HepG2 (cell line): ENCODE measurements around the gene PAIP1. TPM values are rescaled to one million over a fixed set of nuclear protein-coding genes. Genes with fewer than 3 reads are reported as not detected.
A peak's percentile ranks its signal among the peaks of the same experiment; 100 is the strongest.

ENCODE experiments used
- AGO2 ChIP-seq: fragments of 200-400 bp; formaldehyde crosslinking; optimal IDR thresholded peaks from 2 replicates; pipeline ENCODE3; 2017; ENCODE audit warnings: mild to moderate bottlenecking, low read depth, low read length, moderate library complexity
- ATF7-NPFF ChIP-seq: sonication (generic); formaldehyde crosslinking; IDR thresholded peaks from 2 replicates; pipeline ENCODE4 v1.8.1; 2023; ENCODE audit warnings: mild to moderate bottlenecking, low read depth, missing genetic modification reagents, moderate library complexity
- CHD2 ChIP-seq: IDR thresholded peaks from 2 replicates; pipeline ENCODE4 v1.6.1; 2011; ENCODE audit warnings: low read depth, low read length, improper control_type of control experiment
- ELF3 ChIP-seq: IDR thresholded peaks from 2 replicates; pipeline ENCODE4 v1.6.1; 2016; ENCODE audit warnings: missing genetic modification reagents, missing compliant biosample characterization
- FOXK2 ChIP-seq: fragments of 450-650 bp; IDR thresholded peaks from 2 replicates; pipeline ENCODE4 v1.6.1; 2016
- GABPA ChIP-seq, 2 experiments: IDR thresholded peaks; 2 replicates each; pipeline ENCODE4 v1.6.1; 2011 to 2016; ENCODE audit warnings: low read depth in 2 of 2, low read length in 1 of 2, missing biosample characterization in 1 of 2, missing genetic modification characterization in 1 of 2
- KLF16 ChIP-seq, 2 experiments: sonication (generic) in 1 of 2; formaldehyde crosslinking in 1 of 2; IDR thresholded peaks; 2 replicates each; pipeline versions ENCODE4 v1.6.1 to v1.8.0; 2016 to 2023; ENCODE audit warnings: missing genetic modification reagents in 2 of 2, missing compliant biosample characterization in 1 of 2
- NFKB2 ChIP-seq: sonication (generic); formaldehyde crosslinking; IDR thresholded peaks from 2 replicates; pipeline ENCODE4 v1.4.0; 2020; ENCODE audit warnings: missing genetic modification reagents, borderline replicate concordance
- RFXAP ChIP-seq: sonication (generic); formaldehyde crosslinking; IDR thresholded peaks from 2 replicates; pipeline ENCODE4 v1.4.0; 2020; ENCODE audit warnings: missing genetic modification reagents, borderline replicate concordance
- RNF2 ChIP-seq: fragments of 450-650 bp; conservative IDR thresholded peaks from 2 replicates; pipeline ENCODE4 v1.6.1; 2016; ENCODE audit warnings: low read depth
- SCMH1 ChIP-seq: sonication (generic); formaldehyde crosslinking; IDR thresholded peaks from 2 replicates; pipeline ENCODE4 v1.9.0; 2021; ENCODE audit warnings: missing genetic modification reagents, mild to moderate bottlenecking, borderline replicate concordance
- UBTF ChIP-seq: sonication (generic); formaldehyde crosslinking; IDR thresholded peaks from 2 replicates; pipeline ENCODE4 v1.4.0; 2020; ENCODE audit warnings: mild to moderate bottlenecking, missing genetic modification reagents
- ZFX ChIP-seq: sonication (generic); formaldehyde crosslinking; IDR thresholded peaks from 2 replicates; pipeline ENCODE4 v1.4.0; 2020; ENCODE audit warnings: mild to moderate bottlenecking, low read depth, missing genetic modification reagents, moderate library complexity
- ZFY ChIP-seq: sonication (generic); formaldehyde crosslinking; IDR thresholded peaks from 2 replicates; pipeline ENCODE4 v1.4.0; 2020; ENCODE audit warnings: missing genetic modification reagents
- ZNF12 ChIP-seq: sonication (generic); formaldehyde crosslinking; IDR thresholded peaks from 2 replicates; pipeline ENCODE4 v1.5.0; 2020; ENCODE audit warnings: missing genetic modification reagents
- ZNF224 ChIP-seq: sonication (generic); formaldehyde crosslinking; IDR thresholded peaks from 2 replicates; pipeline ENCODE4 v1.5.0; 2020; ENCODE audit warnings: mild to moderate bottlenecking, missing genetic modification reagents
- ZNF614 ChIP-seq: IDR thresholded peaks from 2 replicates; pipeline ENCODE4 v1.6.1; 2018; ENCODE audit warnings: missing biosample characterization, missing genetic modification reagents, inconsistent platforms, borderline replicate concordance
- ZNF678 ChIP-seq: sonication (generic); formaldehyde crosslinking; IDR thresholded peaks from 2 replicates; pipeline ENCODE4 v1.4.0; 2020; ENCODE audit warnings: mild to moderate bottlenecking, missing genetic modification reagents
- ZNF704 ChIP-seq: sonication (generic); formaldehyde crosslinking; IDR thresholded peaks from 2 replicates; pipeline ENCODE4 v1.8.1; 2023; ENCODE audit warnings: mild to moderate bottlenecking, inconsistent platforms, moderate library complexity, missing genetic modification reagents, borderline replicate concordance
- polyA plus RNA-seq, 8 experiments: library from polyadenylated mRNA; depleted of rRNA in 3 of 8; stranded (reverse) in 7 of 8; unstranded in 1 of 8; fragments of >200 nt; fragmentation: Illumina TruSeq in 4 of 8; extraction: Trizol in 4 of 8; gene quantifications; 2 replicates each; pipeline versions ENCODE4 v1.2.1 to v1.2.3, GENCODE V29; 2011 to 2016; ENCODE audit warnings: low read depth in 4 of 8, missing spikeins in 1 of 8, mixed read lengths in 1 of 8; ENCODE audit not compliant: insufficient read depth in 1 of 8
- total RNA-seq, 5 experiments: library from RNA; depleted of rRNA; stranded (reverse); fragments of >200 nt; fragmentation: Illumina TruSeq; extraction: Trizol; gene quantifications; 2 replicates each; pipeline ENCODE4 v1.2.3, GENCODE V29; 2016; ENCODE audit warnings: low read depth in 1 of 5
- TF ChIP-seq, protein P1 (sequence below): sonication (generic); formaldehyde crosslinking; IDR thresholded peaks from 2 replicates; pipeline ENCODE4 v1.4.0; 2020; ENCODE audit warnings: mild to moderate bottlenecking, low read depth, missing genetic modification reagents
- TF ChIP-seq, protein P2 (sequence below): sonication (generic); formaldehyde crosslinking; IDR thresholded peaks from 2 replicates; pipeline ENCODE4 v1.4.0; 2020; ENCODE audit warnings: missing genetic modification reagents, low read depth, mild to moderate bottlenecking, borderline replicate concordance

The PAIP1 gene
- total and polyA plus RNA-seq, 2 of the 13 experiments (the other 11 are each of a cell fraction or from before 2014, with no cell fraction given), result 96.6 to 116 TPM

- peak; percentile 98 for TF ChIP-seq GABPA (IDR thresholded peaks at IDR 0.05; ENCODE audit: low read depth, low read length)
- TF ChIP-seq GABPA (CRISPR knock-in tag; IDR thresholded peaks at IDR 0.05; ENCODE audit: low read depth), result peak; percentile 98
- TF ChIP-seq CHD2, result 0 out of 2 replicates have a peak, but pooled peaks have one; percentile 37
- TF ChIP-seq ZFX (CRISPR knock-in tag), result peak; percentile 73
- peak; percentile 70; the same call in 1 of the 2 replicates for TF ChIP-seq NFKB2 (CRISPR knock-in tag)
- 0 out of 2 replicates have a peak, but pooled peaks have one; percentile 52 for TF ChIP-seq FOXK2
- peak; percentile 93 for TF ChIP-seq ELF3
- TF ChIP-seq ATF7-NPFF (CRISPR knock-in tag), result peak; percentile 42; the same call in 1 of the 2 replicates
- no peak for TF ChIP-seq ZNF224 (CRISPR knock-in tag)
- no peak for TF ChIP-seq ZNF678 (CRISPR knock-in tag)
- peak; percentile 65; the same call in 1 of the 2 replicates for TF ChIP-seq ZFY (CRISPR knock-in tag)
- TF ChIP-seq ZNF704 (CRISPR knock-in tag), result 0 out of 2 replicates have a peak, but pooled peaks have one; percentile 49
- 0 out of 2 replicates have a peak, but pooled peaks have one; percentile 29 for TF ChIP-seq ZNF12
- TF ChIP-seq, protein P1, sequence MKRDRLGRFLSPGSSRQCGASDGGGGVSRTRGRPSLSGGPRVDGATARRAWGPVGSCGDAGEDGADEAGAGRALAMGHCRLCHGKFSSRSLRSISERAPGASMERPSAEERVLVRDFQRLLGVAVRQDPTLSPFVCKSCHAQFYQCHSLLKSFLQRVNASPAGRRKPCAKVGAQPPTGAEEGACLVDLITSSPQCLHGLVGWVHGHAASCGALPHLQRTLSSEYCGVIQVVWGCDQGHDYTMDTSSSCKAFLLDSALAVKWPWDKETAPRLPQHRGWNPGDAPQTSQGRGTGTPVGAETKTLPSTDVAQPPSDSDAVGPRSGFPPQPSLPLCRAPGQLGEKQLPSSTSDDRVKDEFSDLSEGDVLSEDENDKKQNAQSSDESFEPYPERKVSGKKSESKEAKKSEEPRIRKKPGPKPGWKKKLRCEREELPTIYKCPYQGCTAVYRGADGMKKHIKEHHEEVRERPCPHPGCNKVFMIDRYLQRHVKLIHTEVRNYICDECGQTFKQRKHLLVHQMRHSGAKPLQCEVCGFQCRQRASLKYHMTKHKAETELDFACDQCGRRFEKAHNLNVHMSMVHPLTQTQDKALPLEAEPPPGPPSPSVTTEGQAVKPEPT, result no peak
- no peak for TF ChIP-seq RFXAP (CRISPR knock-in tag)
- TF ChIP-seq, protein P2, sequence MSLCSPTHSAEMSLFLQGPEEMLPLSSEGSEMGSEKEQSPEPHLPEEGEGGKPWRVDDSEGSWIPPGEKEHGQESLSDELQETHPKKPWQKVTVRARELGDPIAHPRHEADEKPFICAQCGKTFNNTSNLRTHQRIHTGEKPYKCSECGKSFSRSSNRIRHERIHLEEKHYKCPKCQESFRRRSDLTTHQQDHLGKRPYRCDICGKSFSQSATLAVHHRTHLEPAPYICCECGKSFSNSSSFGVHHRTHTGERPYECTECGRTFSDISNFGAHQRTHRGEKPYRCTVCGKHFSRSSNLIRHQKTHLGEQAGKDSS (CRISPR knock-in tag), result 0 out of 2 replicates have a peak, but pooled peaks have one; percentile 43
- TF ChIP-seq SCMH1 (CRISPR knock-in tag), result no peak
- no peak for TF ChIP-seq RNF2
- 0 out of 2 replicates have a peak, but pooled peaks have one; percentile 48 for TF ChIP-seq UBTF (CRISPR knock-in tag)
- TF ChIP-seq AGO2, result no peak
- TF ChIP-seq KLF16 (CRISPR knock-in tag; IDR thresholded peaks at IDR 0.05), result peak in 1 of 2 experiments; percentile 17; a peak in 1 of 4 replicates
- no peak for TF ChIP-seq ZNF614
These were observed 41.8 kb downstream of the PAIP1 start, which contains the start of gene C5orf34 (continued) for GRCh38 chr5:43514816-43515677.
